HG03066 (cell line): Measurements from ENCODE around the gene UST.
"Not testable (repeated sequence)": the region's sequence is repeated elsewhere in the genome, so short reads cannot be mapped to it uniquely, and the experiment has no call there.

Source experiments
- ATAC-seq: cut with Tn5 transposase; IDR thresholded peaks from one replicate; pipeline ENCODE4 v1.9.1; 2021; ENCODE audit warnings: low read depth; ENCODE audit not compliant: unreplicated experiment

Gene UST

GRCh38 chr6:148829415-148830101 is 82.7 kb downstream of the UST start:
- ATAC-seq: no peak

GRCh38 chr6:148830614-148831013 is 83.8 kb downstream of the UST start:
- ATAC-seq: no peak

- ATAC-seq: no peak
These were observed 84.2 kb downstream of the UST start for GRCh38 chr6:148831064-148831463.

- no peak for ATAC-seq
These were observed 84.7 kb downstream of the UST start for GRCh38 chr6:148831531-148831930.

GRCh38 chr6:148835920-148836441 is 89.2 kb downstream of the UST start:
- no peak for ATAC-seq

GRCh38 chr6:148836751-148837150 is 89.9 kb downstream of the UST start:
- ATAC-seq: no peak

GRCh38 chr6:148837941-148838340 is 91.1 kb downstream of the UST start:
- ATAC-seq: no peak

GRCh38 chr6:148839044-148839443 is 92.2 kb downstream of the UST start:
- ATAC-seq: no peak

GRCh38 chr6:148840256-148840655 is 93.4 kb downstream of the UST start:
- no peak for ATAC-seq

- no peak for ATAC-seq
These were observed 95.6 kb downstream of the UST start for GRCh38 chr6:148842296-148843019.

- ATAC-seq: no peak
These were observed 98.6 kb downstream of the UST start for GRCh38 chr6:148845464-148845863.

GRCh38 chr6:148846778-148847761 is 100.2 kb downstream of the UST start:
- ATAC-seq: no peak

- no peak for ATAC-seq
These were observed 102.1 kb downstream of the UST start for GRCh38 chr6:148848915-148849314.

GRCh38 chr6:148849449-148849848 is 102.6 kb downstream of the UST start:
- ATAC-seq: not testable (repeated sequence)

- no peak for ATAC-seq
These were observed 104.1 kb downstream of the UST start for GRCh38 chr6:148850964-148851363.

- no peak for ATAC-seq
These were observed 105.1 kb downstream of the UST start for GRCh38 chr6:148851683-148852556.

- ATAC-seq: no peak
These were observed 105.9 kb downstream of the UST start for GRCh38 chr6:148852688-148853087.

- not testable (repeated sequence) for ATAC-seq
These were observed 106.3 kb downstream of the UST start for GRCh38 chr6:148853113-148853512.

- ATAC-seq: no peak
These were observed 107.3 kb downstream of the UST start for GRCh38 chr6:148854096-148854495.

GRCh38 chr6:148854992-148855391 is 108.2 kb downstream of the UST start:
- no peak for ATAC-seq
